Spleen (tissue), 11 donors: ENCODE measurements around the gene CHD6. TPM values are rescaled to one million over a fixed set of nuclear protein-coding genes. Genes with fewer than 3 reads are reported as not detected.

ENCODE experiments used
- DNase-seq: peaks from one replicate; pipeline ENCODE4 v3.0.0-alpha.2; 2020
- H3K27ac ChIP-seq, 8 donors: fragments of 200-600 bp; sonication (generic) in 7 of 8; 1 replicate in 4 of 8; 2 replicates in 4 of 8; pipeline versions ENCODE4 v1.5.0 to v1.8.0; 2016 to 2021; ENCODE audit warnings: inconsistent platforms in 4 of 8, mild to moderate bottlenecking in 4 of 8, moderate library complexity in 1 of 8
- H3K27me3 ChIP-seq, 7 donors: fragments of 200-600 bp; sonication (generic) in 6 of 7; replicated peaks in 1 of 7; 1 replicate in 4 of 7; 2 replicates in 3 of 7; pipeline versions ENCODE4 v1.5.0 to v1.8.0; 2016 to 2021; ENCODE audit warnings: inconsistent platforms in 3 of 7, mild to moderate bottlenecking in 1 of 7
- H3K36me3 ChIP-seq, 6 donors: fragments of 200-600 bp; sonication (generic) in 5 of 6; 1 replicate in 4 of 6; 2 replicates in 2 of 6; pipeline versions ENCODE4 v1.5.0 to v1.8.0; 2016 to 2021; ENCODE audit warnings: inconsistent platforms in 2 of 6
- H3K4me1 ChIP-seq, 6 donors: fragments of 200-600 bp; sonication (generic) in 5 of 6; 1 replicate in 3 of 6; 2 replicates in 3 of 6; pipeline versions ENCODE4 v1.5.0 to v1.8.0; 2016 to 2021; ENCODE audit warnings: inconsistent platforms in 3 of 6
- H3K4me3 ChIP-seq, 8 donors: fragments of 200-600 bp; sonication (generic) in 7 of 8; 1 replicate in 4 of 8; 2 replicates in 4 of 8; pipeline versions ENCODE4 v1.5.0 to v1.8.0; 2016 to 2021; ENCODE audit warnings: inconsistent platforms in 4 of 8, mild to moderate bottlenecking in 4 of 8, moderate library complexity in 2 of 8
- H3K9me3 ChIP-seq, 8 donors: fragments of 200-600 bp; sonication (generic) in 7 of 8; 1 replicate in 4 of 8; 2 replicates in 4 of 8; pipeline versions ENCODE4 v1.5.0 to v1.8.0; 2016 to 2021; ENCODE audit warnings: inconsistent platforms in 4 of 8
- CTCF ChIP-seq, 11 experiments: fragments of 200-600 bp in 7 of 11; fragments of 450-650 bp in 4 of 11; sonication (generic) in 4 of 11; IDR thresholded peaks in 8 of 11; conservative IDR thresholded peaks in 3 of 11; 1 replicate in 7 of 11; 2 replicates in 4 of 11; pipeline versions ENCODE4 v1.4.0 to v1.8.0; 2016 to 2021; ENCODE audit warnings: antibody characterized with exemption in 11 of 11, inconsistent platforms in 4 of 11, mild to moderate bottlenecking in 1 of 11
- POLR2A ChIP-seq, 3 donors: fragments of 450-650 bp; IDR thresholded peaks; one replicate each; pipeline ENCODE4 v1.5.1; 2017; ENCODE audit warnings: antibody characterized with exemption in 3 of 3, mild to moderate bottlenecking in 1 of 3
- POLR2AphosphoS5 ChIP-seq, 3 donors: sonication (generic); formaldehyde crosslinking; IDR thresholded peaks; one replicate each; pipeline ENCODE4 v1.5.1; 2017; ENCODE audit warnings: antibody characterized with exemption in 3 of 3
- WGBS, 5 donors: extraction: QIAGEN DNeasy Blood & Tissue Kit in 3 of 5; methylation state at CpG; one replicate each; pipeline versions ENCODE4 v1.1.5 to v1.1.7; 2013 to 2018; 5-methylcytosine and 5-hydroxymethylcytosine counted together
- intact Hi-C: fragments of 100-400 bp; cut with DNase I; formaldehyde crosslinking; loops from one replicate; pipeline ENCODE4 v1.15.0; 2023; ENCODE audit warnings: low total_unique reads
- polyA plus RNA-seq, 3 donors: library from polyadenylated mRNA; stranded (reverse); fragments of 200-250 nt; gene quantifications; one replicate each; pipeline ENCODE4 v1.2.1, GENCODE V29; 2013
- total RNA-seq, 7 donors: library from RNA; depleted of rRNA in 3 of 7; stranded (reverse); fragments of >200 nt in 3 of 7; fragmentation: NEBNext Ultra II Directional in 4 of 7; extraction: Animal tissue kit (Norgen Biotek cat#: 25700) in 4 of 7; gene quantifications; one replicate each; pipeline versions ENCODE4 v1.1.0 to v1.2.1, GENCODE V29; 2016 to 2021
- donor health status: healthy with polysubstance abuse.
- donor health status: DM: no; HTN: no; CAD: no; lungs with moderate emphysema.
- donor health status: DM: no; HTN: no; CAD: no.
- donor health status: Bipolar disorder and iron deficiency.
- donor health status: healthy.
- donor health status: DM: no; HTN: no; CAD: no.
- donor health status: DM: yes; HTN: yes; CAD: no.

Gene CHD6
- total and polyA plus RNA-seq, 10 donors: 4.2 to 68.3 (median 47.8) TPM

- H3K4me3 ChIP-seq: peak overlapping the region; percentile 58 to 93 (median 82)
- no peak for TF ChIP-seq CTCF (IDR thresholded peaks at IDR 0.05 in 8 of 11, conservative IDR thresholded peaks at IDR 0.05 in 3 of 11)
- TF ChIP-seq POLR2AphosphoS5 (IDR thresholded peaks at IDR 0.05): no peak
- TF ChIP-seq POLR2A (IDR thresholded peaks at IDR 0.05): no peak
- no peak for DNase-seq
- peak overlapping the region in 6 of 8 donors; percentile 20 to 90 (median 76) for H3K27ac ChIP-seq
- H3K36me3 ChIP-seq: no peaks in the 10 kb centered on the region
- peaks cover 21 to 47% (median 41%) of the 10 kb centered on the region in 6 donors for H3K4me1 ChIP-seq
- H3K9me3 ChIP-seq: no peaks in the 10 kb centered on the region
- no peaks in the 10 kb centered on the region for H3K27me3 ChIP-seq
- intact Hi-C loops: no loop called here
- WGBS, 5 donors: 9 to 14% (median 9%) methylated on average over 16 to 30 of the region's 30 CpGs
Observed at GRCh38 chr20:41618807-41619311, 682 bp upstream of the CHD6 start.

- H3K36me3 ChIP-seq: no peaks in the 10 kb centered on the region
- H3K27me3 ChIP-seq: no peaks in the 10 kb centered on the region
- TF ChIP-seq POLR2A (IDR thresholded peaks at IDR 0.05): no peak
- peak in 2 of 3 donors; percentile 16 to 29 for TF ChIP-seq POLR2AphosphoS5 (IDR thresholded peaks at IDR 0.05)
- no peak for TF ChIP-seq CTCF (IDR thresholded peaks at IDR 0.05 in 8 of 11, conservative IDR thresholded peaks at IDR 0.05 in 3 of 11)
- no peaks in the 10 kb centered on the region for H3K9me3 ChIP-seq
- intact Hi-C loops: no loop called here
- 4 to 6% (median 4%) methylated on average over 21 to 35 of the region's 35 CpGs for WGBS, 5 donors
- peaks cover 21 to 61% (median 45%) of the 10 kb centered on the region in 6 donors for H3K4me1 ChIP-seq
- DNase-seq: peak; percentile 88
- peak overlapping the region; percentile 63 to 93 (median 82) for H3K4me3 ChIP-seq
- H3K27ac ChIP-seq: peak overlapping the region in 7 of 8 donors; percentile 51 to 92 (median 87)
Observed at GRCh38 chr20:41617059-41617901, 897 bp downstream of the CHD6 start.

GRCh38 chr20:41616228-41616627 is 1.9 kb downstream of the CHD6 start:
- no peak for DNase-seq
- intact Hi-C loops: no loop called here
- 48 to 73% (median 55%) methylated on average over 4 of the region's 4 CpGs for WGBS, 5 donors
- no peak overlapping the region for H3K27ac ChIP-seq
- peak overlapping the region in 2 of 8 donors; percentile 87 to 91 for H3K4me3 ChIP-seq
- H3K4me1 ChIP-seq: peaks cover 21 to 72% (median 50%) of the 10 kb centered on the region in 6 donors
- no peak for TF ChIP-seq POLR2A (IDR thresholded peaks at IDR 0.05)
- no peak for TF ChIP-seq POLR2AphosphoS5 (IDR thresholded peaks at IDR 0.05)
- TF ChIP-seq CTCF (IDR thresholded peaks at IDR 0.05 in 8 of 11, conservative IDR thresholded peaks at IDR 0.05 in 3 of 11): no peak
- no peaks in the 10 kb centered on the region for H3K36me3 ChIP-seq
- H3K9me3 ChIP-seq: no peaks in the 10 kb centered on the region
- H3K27me3 ChIP-seq: no peaks in the 10 kb centered on the region

- WGBS, 5 donors: 26 to 38% (median 30%) methylated on average over 3 of the region's 3 CpGs
Observed at GRCh38 chr20:41615676-41616075, 2.5 kb downstream of the CHD6 start.

More at GRCh38 chr20:41615676-41616075, 2.5 kb downstream of the CHD6 start:
- Histone ChIP-seq H3K4me1 (peaks cover 21 to 77% (median 53%) of the 10 kb centered on the region in 6 donors), H3K4me3 (peak overlapping the region in 1 of 8 donors; percentile 4), H3K36me3 (no peaks in the 10 kb centered on the region), H3K27ac (no peak overlapping the region), H3K27me3 (no peaks in the 10 kb centered on the region), H3K9me3 (no peaks in the 10 kb centered on the region)
- no peak for TF ChIP-seq POLR2A (IDR thresholded peaks at IDR 0.05)
- no peak for TF ChIP-seq CTCF (IDR thresholded peaks at IDR 0.05 in 8 of 11, conservative IDR thresholded peaks at IDR 0.05 in 3 of 11)
- no peak for TF ChIP-seq POLR2AphosphoS5 (IDR thresholded peaks at IDR 0.05)
- no peak for DNase-seq
- intact Hi-C loops: no loop called here
